Right ventricle myocardium superior (tissue), 1 donor: Measurements from ENCODE around the gene ZBTB37. TPM values are rescaled to one million over a fixed set of nuclear protein-coding genes. Genes with fewer than 3 reads are reported as not detected.
"Not testable (repeated sequence)": the region's sequence is repeated elsewhere in the genome, so short reads cannot be mapped to it uniquely, and the experiment has no call there.

ENCODE experiments used
- ATAC-seq: fragments of 200-7000 bp; cut with Tn5 transposase; one replicate; pipeline ENCODE4 v1.9.1; 2020; ENCODE audit warnings: mild to moderate bottlenecking; ENCODE audit not compliant: poor library complexity
- DNase-seq: peaks from one replicate; pipeline ENCODE4 v3.0.0-alpha.2; 2020
- intact Hi-C: fragments of 100-400 bp; cut with DNase I; formaldehyde crosslinking; loops from one replicate; pipeline ENCODE4 v1.11.2; 2022
- total RNA-seq: library from RNA; stranded (reverse); fragmentation: NEBNext Ultra II Directional; extraction: Animal tissue kit (Norgen Biotek cat#: 25700); gene quantifications from one replicate; pipeline ENCODE4 v1.2.1, GENCODE V29; 2021
- donor health status: DM: no; HTN: yes; CAD: no; lungs with severe emphysema.

ZBTB37 gene
- total RNA-seq, 1 donor from 2014 or later = 6.9 TPM

DNA sequence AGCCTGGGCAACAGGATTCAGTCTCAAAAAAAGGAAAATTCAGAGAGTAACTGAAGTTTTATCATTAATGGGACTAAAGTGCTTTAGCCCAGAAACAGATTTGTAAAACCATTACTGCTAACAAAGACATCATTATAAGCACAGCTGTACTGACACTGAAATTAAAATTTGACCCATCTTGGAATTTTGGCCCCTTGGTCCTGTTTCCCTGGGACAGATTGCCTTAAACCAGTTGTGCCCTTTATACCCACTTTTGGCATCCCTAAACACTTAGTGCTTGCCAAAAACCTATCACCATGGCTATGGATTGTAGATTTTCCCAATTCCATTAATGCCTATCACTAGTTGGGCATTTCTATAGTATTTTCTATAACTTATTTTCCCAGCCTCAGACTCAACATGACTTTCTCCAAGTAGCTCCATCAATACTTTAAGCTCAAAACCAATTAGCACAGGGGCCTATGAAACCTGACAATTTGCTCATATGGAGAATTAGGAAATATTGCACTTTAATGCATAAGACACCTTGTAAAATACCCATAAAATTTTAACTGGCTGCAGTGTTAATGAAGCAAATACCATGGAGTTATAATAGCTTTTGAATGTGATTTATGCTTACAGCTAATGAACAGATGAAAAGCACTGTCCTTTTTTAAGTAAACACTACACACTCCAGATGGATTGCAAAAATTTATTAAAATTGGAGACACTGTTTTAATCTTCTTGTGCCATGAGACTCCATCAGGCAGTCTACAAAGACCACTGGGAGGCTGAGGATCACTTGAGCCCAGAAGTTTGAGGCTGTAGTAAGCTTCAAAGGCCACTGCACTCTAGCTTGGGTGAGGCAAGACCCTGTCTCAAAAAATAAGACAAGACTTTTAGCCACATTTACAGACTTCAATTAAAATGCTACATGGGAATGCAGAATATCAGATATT lies 4.7 kb upstream of the ZBTB37 start:
- DNase-seq (no peak), ATAC-seq (no peak)
- intact Hi-C loops = loop anchor here (10.0 kb wide), 1 partner anchor 101 kb away; no protein-coding TSS in a partner anchor

DNA sequence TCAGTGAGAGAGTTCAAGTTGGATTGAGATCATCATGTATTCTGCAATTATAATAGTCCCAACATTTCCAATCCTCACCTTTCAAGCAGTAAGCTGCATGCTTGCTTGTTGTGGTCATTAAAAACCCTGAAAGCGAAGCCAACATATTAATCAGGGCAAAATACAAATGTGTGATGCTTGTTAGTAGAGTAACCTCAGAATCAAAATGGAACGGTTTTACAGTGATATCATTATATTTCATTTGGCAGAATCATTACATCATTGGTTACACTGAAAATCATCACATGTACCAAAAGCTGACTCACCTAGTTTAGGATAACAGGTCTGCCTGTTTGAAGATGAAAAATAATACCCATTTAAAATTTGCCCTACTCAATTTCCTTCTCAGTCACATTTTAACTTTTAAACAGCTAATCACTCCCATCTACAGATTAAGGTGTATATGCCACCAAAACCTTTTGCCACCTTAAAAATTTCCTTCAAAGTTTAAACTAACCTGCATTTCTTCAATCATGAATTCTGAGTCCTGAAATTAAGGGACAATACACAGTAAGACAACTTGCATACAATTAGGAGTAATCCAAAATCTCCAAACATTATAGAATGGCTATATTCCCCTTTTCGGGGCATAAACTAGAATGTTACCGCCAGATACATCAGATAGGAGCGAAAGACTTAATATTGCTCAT lies 3.9 kb upstream of the ZBTB37 start:
- intact Hi-C loops = loop anchor here (10.0 kb wide), 1 partner anchor 100 kb away; no protein-coding TSS in a partner anchor
- ATAC-seq (no peak), DNase-seq (no peak)

DNA sequence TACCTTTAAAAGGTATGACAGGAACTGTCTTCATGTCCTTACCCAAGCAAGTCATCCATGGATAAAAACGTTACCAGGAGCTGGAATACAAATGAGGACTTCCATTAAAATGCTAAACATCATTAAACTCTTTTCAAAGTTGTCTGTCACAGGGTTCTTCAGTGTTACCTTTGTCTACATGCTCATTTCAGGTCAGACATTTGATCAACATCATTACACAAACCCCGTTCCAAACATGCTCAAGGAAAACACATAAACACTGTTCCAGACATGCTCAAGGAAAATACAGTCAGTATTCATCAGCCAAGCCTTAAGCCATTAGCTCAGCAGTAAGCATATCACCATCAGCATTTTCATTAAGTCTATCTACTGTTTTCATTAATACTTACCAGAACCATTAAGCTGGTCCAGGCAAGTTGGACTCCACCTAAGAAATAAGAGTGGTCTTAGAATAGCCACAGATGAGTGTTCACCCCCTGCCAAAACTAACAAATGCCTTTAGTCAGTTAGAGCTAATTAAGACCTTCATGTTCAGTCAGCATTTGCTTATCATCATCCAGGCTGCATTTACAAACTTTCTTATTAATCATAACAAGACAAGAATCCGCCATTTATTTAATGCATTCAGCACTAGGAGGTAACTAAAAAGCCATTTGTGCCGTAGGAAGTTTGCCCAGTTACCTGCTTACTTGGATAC lies 2.6 kb upstream of the ZBTB37 start:
- intact Hi-C loops = loop anchor here (5.0 to 10.0 kb wide), 2 partner anchors 99 to 388 kb away; partner anchors contain the start of gene PRDX6
- ATAC-seq = no peak

DNA sequence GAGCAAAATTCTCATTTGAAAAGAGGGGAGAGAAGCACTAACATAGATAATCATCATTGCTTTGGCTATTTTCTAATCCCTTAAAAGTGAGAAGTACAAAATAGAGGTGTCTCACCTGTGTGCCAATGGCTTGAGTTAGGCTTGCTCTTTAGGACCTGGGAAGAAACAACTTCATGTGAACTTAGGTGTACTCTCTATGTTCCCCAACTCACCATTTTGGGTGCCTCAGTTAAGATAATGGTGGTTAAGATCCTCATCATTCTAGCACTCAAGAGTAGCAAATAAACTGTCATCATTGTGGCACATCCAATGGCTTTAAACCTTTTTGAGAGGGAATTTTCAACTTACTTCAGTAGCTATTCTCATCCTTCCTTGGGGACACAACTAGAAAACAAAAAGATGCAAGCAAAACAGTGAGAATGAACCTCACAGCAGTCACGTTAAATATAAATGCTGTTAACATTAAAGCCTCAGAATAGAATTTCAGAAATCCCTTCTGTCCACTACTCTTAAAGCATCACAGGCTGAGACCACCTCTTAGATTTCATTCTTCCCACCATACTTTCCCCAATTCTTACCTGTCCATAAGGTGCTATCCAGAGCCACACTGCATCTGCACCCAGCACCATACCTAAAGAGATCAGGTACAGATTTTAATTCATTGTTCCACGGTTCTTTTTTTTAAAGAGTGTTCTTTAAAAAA lies 1.6 kb upstream of the ZBTB37 start:
- ATAC-seq = no peak
- no peak for DNase-seq
- intact Hi-C loops = loop anchor here (5.0 to 10.0 kb wide), 2 partner anchors 98 to 389 kb away; partner anchors contain the start of gene PRDX6

More for the DNA sequence above, 2.6 kb upstream of the ZBTB37 start:
- DNase-seq = no peak

DNA sequence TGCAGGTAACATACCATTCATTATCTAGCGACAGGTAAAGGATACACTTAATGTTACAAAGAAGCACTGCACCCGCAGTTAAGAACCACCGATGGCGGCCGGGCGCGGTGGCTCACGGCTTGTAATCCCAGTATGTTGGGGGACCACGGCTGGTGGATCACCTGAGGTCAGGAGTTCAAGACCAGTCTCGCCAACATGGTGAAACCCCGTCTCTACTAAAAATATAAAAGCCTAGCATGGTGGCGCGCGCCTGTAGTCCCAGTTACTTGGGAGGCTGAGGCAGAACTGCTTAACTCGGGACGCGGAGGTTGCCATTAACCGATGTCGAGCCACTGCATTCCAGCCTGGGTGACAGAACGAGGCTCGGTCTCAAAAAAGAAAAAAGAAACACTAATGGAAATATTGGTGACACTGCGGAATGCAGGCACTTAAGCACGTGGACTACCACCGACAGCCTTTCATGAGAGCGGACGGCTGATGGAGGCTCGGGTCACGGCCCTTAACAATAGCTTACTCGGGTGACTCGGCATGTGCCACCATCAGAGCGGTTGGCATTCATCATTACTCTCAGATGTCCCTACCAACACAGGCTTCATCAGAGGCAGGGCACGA lies 933 bp upstream of the ZBTB37 start:
- ATAC-seq = peak; percentile 12
- DNase-seq = no peak
- intact Hi-C loops = loop anchor here (5.0 to 10.0 kb wide), 2 partner anchors 98 to 390 kb away; partner anchors contain the start of gene PRDX6

DNA sequence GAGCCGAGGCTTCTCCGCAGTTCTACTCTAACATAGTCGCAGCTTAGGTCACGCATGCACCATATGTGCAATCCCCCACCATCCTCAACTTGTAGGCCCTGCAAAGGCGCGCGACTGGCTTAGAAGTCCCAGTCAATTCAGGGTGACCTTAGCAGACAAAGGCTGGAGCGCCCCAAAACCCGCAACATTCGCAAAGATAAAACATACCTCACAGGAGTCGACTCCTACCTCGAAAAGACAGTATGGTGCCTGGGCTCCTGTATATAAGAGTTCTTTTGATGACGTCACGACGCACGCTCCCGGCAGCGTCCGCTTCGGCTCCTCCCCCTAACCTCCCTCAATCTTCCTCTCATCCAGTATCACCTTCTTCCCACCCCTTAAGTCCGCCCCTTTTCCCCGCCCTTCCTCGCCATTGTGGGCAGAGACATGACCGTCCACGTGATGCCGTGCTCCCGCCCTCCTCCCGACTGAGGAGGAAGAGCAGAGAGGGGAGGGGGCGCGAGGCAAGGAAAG lies 371 bp upstream of the ZBTB37 start, which contains the start of gene GAS5:
Gene GAS5 (minus strand): TSS at position 237 of the 513 bp plus-strand sequence.
- DNase-seq (peak; percentile 99), ATAC-seq (peak; percentile 95)
- intact Hi-C loops = loop anchor here (5.0 to 10.0 kb wide), 2 partner anchors 97 to 391 kb away; partner anchors contain the start of gene PRDX6

DNA sequence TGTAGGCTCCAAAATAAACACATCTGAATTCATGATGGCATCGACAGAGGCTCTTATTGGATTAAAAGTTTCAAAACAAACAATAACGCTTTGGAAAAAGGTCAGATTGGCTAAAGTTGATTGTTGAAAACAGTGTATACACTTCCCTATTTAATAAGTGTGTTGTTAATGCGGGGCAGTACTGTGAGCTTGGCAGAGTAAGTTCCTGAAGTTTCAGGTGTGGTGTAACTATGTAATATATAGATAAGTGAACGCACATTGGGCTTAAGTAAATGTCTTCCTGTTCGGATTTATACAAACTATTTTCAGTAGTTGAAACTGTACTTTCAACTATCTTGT lies 810 bp downstream of the ZBTB37 start:
- intact Hi-C loops = loop anchor here (5.0 to 10.0 kb wide), 2 partner anchors 96 to 392 kb away; partner anchors contain the start of gene PRDX6
- no peak for ATAC-seq
- DNase-seq = no peak

DNA sequence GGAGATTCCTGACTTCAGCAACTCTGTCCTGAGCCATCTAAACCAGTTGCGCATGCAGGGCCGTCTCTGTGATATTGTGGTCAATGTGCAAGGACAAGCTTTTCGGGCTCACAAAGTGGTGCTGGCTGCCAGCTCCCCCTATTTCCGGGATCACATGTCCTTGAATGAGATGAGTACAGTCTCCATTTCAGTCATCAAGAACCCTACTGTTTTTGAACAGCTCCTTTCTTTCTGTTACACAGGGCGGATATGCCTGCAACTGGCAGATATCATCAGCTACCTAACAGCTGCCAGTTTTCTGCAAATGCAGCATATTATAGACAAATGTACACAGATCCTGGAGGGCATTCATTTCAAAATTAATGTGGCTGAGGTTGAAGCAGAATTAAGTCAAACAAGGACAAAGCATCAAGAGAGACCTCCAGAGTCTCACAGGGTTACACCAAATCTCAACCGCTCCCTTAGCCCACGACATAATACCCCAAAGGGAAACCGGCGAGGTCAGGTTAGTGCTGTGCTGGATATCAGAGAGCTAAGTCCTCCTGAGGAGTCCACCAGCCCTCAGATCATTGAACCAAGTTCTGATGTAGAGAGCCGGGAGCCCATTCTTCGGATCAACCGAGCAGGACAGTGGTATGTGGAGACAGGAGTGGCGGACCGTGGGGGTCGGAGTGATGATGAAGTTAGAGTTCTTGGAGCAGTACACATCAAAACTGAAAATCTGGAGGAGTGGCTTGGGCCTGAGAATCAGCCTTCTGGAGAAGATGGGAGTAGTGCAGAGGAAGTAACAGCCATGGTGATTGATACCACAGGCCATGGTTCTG lies 2.3 kb downstream of the ZBTB37 start:
- intact Hi-C loops = no loop called here
- no peak for ATAC-seq
- DNase-seq = no peak

DNA sequence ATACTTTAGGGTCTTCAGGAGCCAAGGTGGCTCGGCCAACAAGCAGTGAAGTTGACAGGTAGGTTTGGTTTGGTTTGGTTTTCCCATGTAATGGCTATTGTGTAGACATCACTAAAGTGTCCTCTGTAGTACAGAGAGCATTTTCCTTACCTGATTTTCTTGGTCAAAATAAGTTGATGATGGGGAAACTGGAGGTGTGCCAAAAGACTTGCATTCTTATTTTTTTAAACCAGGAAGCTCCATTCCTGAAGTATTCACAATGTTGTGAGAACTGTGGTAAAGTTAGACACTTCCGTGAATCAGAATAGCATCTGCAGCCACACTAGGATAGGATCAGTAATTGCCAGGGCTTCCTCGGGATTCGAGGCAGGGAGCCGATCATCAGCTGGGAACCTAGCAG lies 2.9 kb downstream of the ZBTB37 start:
- intact Hi-C loops = no loop called here
- no peak for ATAC-seq

DNA sequence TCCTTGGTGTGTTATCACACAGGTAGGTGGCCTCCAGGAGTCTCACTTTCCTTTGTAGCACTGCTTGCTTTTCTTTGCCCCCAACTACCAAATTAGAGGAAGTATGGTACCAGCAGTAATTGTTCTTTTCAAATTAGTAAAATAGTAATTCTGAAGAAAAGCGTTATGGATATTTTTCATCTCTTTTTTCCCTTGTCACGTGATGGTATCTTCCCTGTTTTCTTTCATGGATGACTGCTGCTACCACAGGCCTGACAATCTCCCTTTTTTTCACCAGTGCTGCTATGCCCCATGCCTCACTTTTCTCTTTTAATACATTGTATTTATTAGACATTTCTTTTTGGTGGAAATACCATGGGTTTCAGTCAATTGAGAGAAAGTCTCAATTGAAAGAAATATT lies 3.3 kb downstream of the ZBTB37 start:
- ATAC-seq = no peak
- intact Hi-C loops = no loop called here
- DNase-seq = no peak

More for the DNA sequence above, 2.9 kb downstream of the ZBTB37 start:
- DNase-seq = no peak

DNA sequence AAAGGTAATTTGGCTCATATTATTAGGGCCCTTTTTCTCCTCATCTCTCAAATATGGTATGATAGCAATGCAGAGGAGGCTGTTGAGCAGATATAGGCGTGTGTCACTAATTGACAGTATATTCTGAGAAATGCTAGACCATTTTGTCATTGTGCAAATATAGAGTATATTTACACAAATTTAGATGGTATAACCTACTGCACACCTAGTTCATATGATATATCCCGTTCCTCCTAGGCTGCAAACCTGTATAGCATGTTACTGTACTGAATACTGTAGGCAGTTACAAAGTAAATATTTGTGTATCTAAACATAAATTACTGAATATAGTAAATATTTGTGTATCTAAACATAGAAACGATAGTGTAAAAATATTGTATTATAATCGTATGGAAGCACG lies 8.6 kb downstream of the ZBTB37 start:
- DNase-seq (no peak), ATAC-seq (no peak)
- intact Hi-C loops = no loop called here

DNA sequence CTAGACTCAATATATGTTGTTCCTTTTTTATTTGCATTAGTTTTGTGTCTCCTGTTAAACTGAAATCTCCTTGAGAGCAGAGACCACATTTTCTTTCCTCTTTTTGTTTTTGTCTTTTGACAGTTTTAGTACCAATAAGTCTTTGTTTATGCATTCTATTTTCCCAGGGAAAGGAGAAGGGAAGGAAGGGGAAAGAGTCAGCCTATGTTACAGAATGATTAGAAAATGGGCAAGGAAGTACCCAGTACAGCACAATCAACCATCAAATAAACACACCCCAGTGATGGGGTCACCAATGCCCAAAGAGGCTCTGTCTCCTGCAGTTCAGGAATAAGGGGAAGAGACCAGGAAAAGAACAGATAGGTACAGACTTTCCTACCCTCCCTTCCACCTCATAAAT lies 10.1 kb downstream of the ZBTB37 start:
- ATAC-seq (no peak), DNase-seq (no peak)
- intact Hi-C loops = no loop called here

DNA sequence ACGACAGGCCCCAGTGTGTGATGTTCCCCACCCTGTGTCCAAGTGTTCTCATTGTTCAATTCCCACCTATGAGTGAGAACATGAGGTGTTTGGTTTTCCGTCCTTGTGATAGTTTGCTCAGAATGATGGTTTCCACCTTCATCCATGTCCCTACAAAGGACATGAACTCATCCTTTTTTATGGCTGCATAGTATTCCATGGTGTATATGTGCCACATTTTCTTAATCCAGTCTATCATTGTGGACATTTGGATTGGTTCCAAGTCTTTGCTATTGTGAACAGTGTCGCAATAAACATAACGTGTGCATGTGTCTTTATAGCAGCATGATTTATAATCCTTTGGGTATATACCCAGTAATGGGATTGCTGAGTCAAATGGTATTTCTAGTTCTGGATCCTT lies 12.9 kb downstream of the ZBTB37 start:
- intact Hi-C loops = not testable (repeated sequence)

DNA sequence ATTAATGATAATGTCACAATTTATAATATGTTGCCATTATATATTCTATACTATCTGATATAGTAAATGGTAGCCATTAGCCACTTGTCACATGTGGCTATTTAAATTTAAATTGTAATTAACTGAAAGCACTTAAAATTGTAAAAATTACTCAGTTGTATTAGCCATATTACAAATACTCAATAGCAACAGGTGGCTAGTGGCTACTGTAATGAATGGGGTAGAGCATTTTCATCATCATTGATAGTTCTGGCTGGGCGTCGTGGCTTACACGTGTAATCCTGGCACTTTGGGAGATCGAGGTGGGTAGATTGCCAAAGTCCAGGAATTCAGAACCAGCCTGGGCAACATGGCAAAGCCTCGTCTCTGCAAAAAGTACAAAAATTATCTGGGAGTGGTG lies 16.5 kb downstream of the ZBTB37 start:
- intact Hi-C loops = no loop called here
- DNase-seq (no peak), ATAC-seq (no peak)

More for the DNA sequence above, 12.9 kb downstream of the ZBTB37 start:
- DNase-seq, ATAC-seq: not testable (repeated sequence)

DNA sequence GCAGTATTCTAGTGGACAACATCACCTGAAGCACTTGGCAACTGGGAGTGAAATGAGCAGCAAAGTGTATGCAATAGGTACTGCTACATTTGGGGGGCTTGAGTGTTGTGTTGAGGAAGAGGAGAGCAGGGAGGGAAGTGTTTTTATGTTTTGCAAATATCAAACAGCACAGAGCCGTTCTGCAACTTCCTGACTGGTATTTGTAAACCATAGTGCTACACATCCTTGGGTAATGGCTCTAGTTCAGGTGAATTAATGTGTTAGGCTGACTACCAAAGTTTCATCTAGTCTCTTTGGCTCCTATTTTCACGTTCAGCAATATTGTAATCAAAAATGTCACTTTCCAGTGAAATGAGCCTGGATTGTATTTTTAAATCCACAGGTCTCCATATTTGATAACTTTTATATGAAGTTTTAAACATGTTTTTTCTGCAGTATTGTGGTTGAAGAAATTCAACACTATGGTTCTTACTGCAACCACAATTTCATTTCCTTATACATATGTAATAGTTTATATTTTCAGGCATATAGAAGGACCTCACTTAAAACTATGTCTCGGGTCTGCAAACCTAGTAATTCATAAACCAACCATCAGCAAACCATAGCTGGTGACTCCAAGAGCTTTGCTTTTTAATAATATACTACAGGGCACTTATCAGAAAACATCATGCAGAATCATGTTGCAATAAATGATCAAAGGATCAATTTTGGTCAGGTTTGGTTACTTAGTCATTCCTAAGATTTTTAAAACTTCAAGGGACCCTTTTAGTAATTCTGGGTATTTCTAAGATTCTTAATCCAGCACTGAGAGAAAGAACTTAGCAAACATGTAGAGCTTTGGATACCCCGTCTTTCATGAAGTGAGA lies 18.8 kb downstream of the ZBTB37 start:
- no peak for ATAC-seq
- DNase-seq = no peak
- intact Hi-C loops = no loop called here

DNA sequence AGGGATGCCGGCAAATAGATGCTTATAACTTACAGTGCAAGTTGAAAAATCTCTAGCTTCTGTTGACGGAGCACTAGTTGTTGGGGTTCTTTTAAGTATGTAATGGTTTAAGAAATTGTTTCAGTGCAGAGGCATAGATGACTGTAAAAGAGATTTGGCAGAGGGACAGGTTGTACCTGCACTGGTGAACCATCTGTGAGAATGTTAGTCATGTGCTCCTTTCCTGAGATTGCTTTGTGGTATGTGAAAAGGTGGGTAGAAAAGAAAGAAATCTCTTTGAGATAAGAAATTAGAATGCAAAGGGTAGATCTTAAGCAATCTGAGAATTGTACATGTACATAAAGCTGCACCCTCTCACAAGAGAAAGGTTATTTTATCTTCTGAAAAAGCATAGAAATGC lies 19.4 kb downstream of the ZBTB37 start:
- ATAC-seq (no peak), DNase-seq (no peak)
- intact Hi-C loops = no loop called here
